ENCODE results near the gene NHS. TPM values are rescaled to one million over a fixed set of nuclear protein-coding genes. Genes with fewer than 3 reads are reported as not detected.
A peak's percentile ranks its signal among the peaks of the same experiment; 100 is the strongest.

NHS gene
- total RNA-seq, 1 donor from 2014 or later = 27.8 TPM

- H3K9me3 Mint-ChIP-seq = no peaks in the 10 kb centered on the region
- no peaks in the 10 kb centered on the region for H3K27me3 Mint-ChIP-seq
- peaks cover 17% of the 10 kb centered on the region for H3K4me1 Mint-ChIP-seq (ENCODE audit: unreplicated experiment)
- peak; percentile 91 for DNase-seq (ENCODE audit: extremely low spot score, unreplicated experiment)
- no peak for TF ChIP-seq CTCF (conservative IDR thresholded peaks at IDR 0.05)
- H3K36me3 Mint-ChIP-seq = peaks cover 6% of the 10 kb centered on the region
- peak within 1 kb of the TSS; percentile 90 for H3K4me3 Mint-ChIP-seq
- H3K27ac Mint-ChIP-seq = peak within 1 kb of the TSS; percentile 88
Measured at GRCh38 chrX:17736856-17737709, 362.1 kb downstream of the NHS start, which contains the start of gene SCML1. Gene SCML1, plus strand, starts transcription at chrX:17737493. Its CDS starts 6,694 bp downstream, at chrX:17744187.

GRCh38 chrX:17737710-17737985, 362.6 kb downstream of the NHS start:
- Mint-ChIP-seq H3K4me1 (ENCODE audit: unreplicated experiment) (peaks cover 17% of the 10 kb centered on the region), H3K27me3 (no peaks in the 10 kb centered on the region), H3K36me3 (peaks cover under 1% of the 10 kb centered on the region), H3K27ac (peak overlapping the region; percentile 88), H3K9me3 (no peaks in the 10 kb centered on the region), H3K4me3 (peak overlapping the region; percentile 90)
- TF ChIP-seq CTCF (conservative IDR thresholded peaks at IDR 0.05) = no peak
- DNase-seq (ENCODE audit: extremely low spot score, unreplicated experiment) = no peak

GRCh38 chrX:17737986-17738713, 363.1 kb downstream of the NHS start:
- H3K27me3 Mint-ChIP-seq = no peaks in the 10 kb centered on the region
- DNase-seq (ENCODE audit: extremely low spot score, unreplicated experiment) = no peak
- no peak for TF ChIP-seq CTCF (conservative IDR thresholded peaks at IDR 0.05)
- peak overlapping the region; percentile 88 for H3K27ac Mint-ChIP-seq
- peaks cover 19% of the 10 kb centered on the region for H3K4me1 Mint-ChIP-seq (ENCODE audit: unreplicated experiment)
- no peaks in the 10 kb centered on the region for H3K9me3 Mint-ChIP-seq
- H3K4me3 Mint-ChIP-seq = peak overlapping the region; percentile 90
- no peaks in the 10 kb centered on the region for H3K36me3 Mint-ChIP-seq

- no peaks in the 10 kb centered on the region for H3K9me3 Mint-ChIP-seq
- peaks cover 14% of the 10 kb centered on the region for H3K4me1 Mint-ChIP-seq (ENCODE audit: unreplicated experiment)
- no peaks in the 10 kb centered on the region for H3K36me3 Mint-ChIP-seq
- TF ChIP-seq CTCF (conservative IDR thresholded peaks at IDR 0.05) = no peak
- peak overlapping the region; percentile 90 for H3K4me3 Mint-ChIP-seq
- H3K27me3 Mint-ChIP-seq = no peaks in the 10 kb centered on the region
- no peak for DNase-seq (ENCODE audit: extremely low spot score, unreplicated experiment)
- peak overlapping the region; percentile 88 for H3K27ac Mint-ChIP-seq
Measured at GRCh38 chrX:17738737-17739535, 363.9 kb downstream of the NHS start.

All from type B pancreatic cell (in vitro differentiated cells).